ENCODE results near the gene DNAAF1.

GRCh38 chr16:84137287-84137686, 7.8 kb upstream of the DNAAF1 start:
- no peak for TF ChIP-seq POLR2A (IDR thresholded peaks at IDR 0.05)
- TF ChIP-seq, protein P1, sequence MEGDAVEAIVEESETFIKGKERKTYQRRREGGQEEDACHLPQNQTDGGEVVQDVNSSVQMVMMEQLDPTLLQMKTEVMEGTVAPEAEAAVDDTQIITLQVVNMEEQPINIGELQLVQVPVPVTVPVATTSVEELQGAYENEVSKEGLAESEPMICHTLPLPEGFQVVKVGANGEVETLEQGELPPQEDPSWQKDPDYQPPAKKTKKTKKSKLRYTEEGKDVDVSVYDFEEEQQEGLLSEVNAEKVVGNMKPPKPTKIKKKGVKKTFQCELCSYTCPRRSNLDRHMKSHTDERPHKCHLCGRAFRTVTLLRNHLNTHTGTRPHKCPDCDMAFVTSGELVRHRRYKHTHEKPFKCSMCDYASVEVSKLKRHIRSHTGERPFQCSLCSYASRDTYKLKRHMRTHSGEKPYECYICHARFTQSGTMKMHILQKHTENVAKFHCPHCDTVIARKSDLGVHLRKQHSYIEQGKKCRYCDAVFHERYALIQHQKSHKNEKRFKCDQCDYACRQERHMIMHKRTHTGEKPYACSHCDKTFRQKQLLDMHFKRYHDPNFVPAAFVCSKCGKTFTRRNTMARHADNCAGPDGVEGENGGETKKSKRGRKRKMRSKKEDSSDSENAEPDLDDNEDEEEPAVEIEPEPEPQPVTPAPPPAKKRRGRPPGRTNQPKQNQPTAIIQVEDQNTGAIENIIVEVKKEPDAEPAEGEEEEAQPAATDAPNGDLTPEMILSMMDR (IDR thresholded peaks at IDR 0.05): no peak
